Erythroblast (primary cell): ENCODE data around the gene KDSR.

Experiments used
- GATA1 ChIP-seq: IDR thresholded peaks from 2 replicates; pipeline ENCODE4 v1.6.1; 2011; ENCODE audit warnings: low read depth, mild to moderate bottlenecking, control low read depth, low read length, moderate library complexity
- POLR2A ChIP-seq: IDR thresholded peaks from 2 replicates; pipeline ENCODE4 v1.6.1; 2011; ENCODE audit warnings: mild to moderate bottlenecking, low read length

GRCh38 chr18:63342206-63342605, 24.8 kb downstream of the KDSR start:
- TF ChIP-seq POLR2A, result no peak
- TF ChIP-seq GATA1, result no peak
